ENCODE results near the gene PIM3. TPM values are rescaled to one million over a fixed set of nuclear protein-coding genes. Genes with fewer than 3 reads are reported as not detected.
A peak's percentile ranks its signal among the peaks of the same experiment; 100 is the strongest.

PIM3 gene
- total and polyA plus RNA-seq, 2 of the 8 experiments (the other 6 are each of a cell fraction or from before 2014, with no cell fraction given), result 22.6 to 30.0 TPM

DNA sequence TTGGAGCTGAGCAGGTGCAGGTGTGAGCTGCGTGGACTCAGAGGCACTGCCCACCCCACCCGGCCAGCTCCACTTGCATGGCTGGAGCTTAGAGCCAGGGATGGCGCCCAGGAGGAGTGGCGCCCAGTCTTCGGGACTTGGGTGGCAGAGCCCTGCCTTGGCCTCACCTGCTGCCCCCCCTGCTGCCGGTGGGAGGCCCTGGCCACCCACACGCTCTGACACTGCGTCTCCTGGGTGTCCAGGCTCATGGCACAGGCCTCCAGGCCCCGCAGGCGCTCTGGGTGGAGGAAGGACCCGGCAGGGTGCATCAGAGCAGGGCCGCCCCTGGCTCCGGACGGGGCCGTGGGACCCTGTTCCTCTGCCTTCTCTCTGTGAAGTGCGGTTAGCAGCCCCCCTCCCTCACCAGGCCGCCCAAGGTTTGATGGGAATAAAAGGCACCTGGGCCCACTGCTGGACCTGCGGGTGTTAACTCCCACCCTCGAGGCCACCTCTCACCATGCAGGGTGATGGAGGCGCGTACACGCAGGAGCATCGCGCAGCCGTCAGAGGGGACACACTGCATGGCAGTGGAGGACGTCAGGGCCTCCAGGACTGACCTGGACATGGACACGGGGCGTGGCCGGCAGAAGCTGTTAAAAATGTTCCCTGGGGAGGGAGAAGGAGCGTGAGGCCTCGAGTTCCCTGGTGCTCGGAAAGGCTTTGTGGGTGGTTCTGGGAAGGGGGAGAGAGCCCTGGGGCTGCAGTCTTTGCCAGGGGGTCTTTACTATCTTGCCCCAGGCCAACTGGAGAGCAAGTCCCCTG is 40.2 kb downstream of the PIM3 start:
- Histone ChIP-seq H3K79me1 (ENCODE audit: low read depth, low read length) (no peaks in the 10 kb centered on the region), H2BK5ac (ENCODE audit: low read depth, low read length) (no peak overlapping the region; the same call in 1 of the 2 replicates), H3K79me2 (ENCODE audit: control insufficient read depth in 1 of 2, insufficient read depth in 2 of 2, low read length in 2 of 2) (no peaks in the 10 kb centered on the region), H4K8ac (ENCODE audit: extremely low read depth, insufficient read depth, low read length) (peak overlapping the region; percentile 59; the same call in 1 of the 2 replicates), H4K20me1 (replicated peaks in 1 of 2; ENCODE audit: control insufficient read depth in 1 of 2, insufficient read depth in 2 of 2, low read length in 2 of 2) (peaks cover 2 to 13% of the 10 kb centered on the region in 2 experiments), H3K4ac (replicated peaks; ENCODE audit: insufficient read length, low read depth, low read length) (no peak overlapping the region), H3K27ac (ENCODE audit: low read depth, low read length) (no peak overlapping the region), H2AFZ (ENCODE audit: low read length) (no peak overlapping the region), H3K4me1 (replicated peaks in 1 of 4; ENCODE audit: control insufficient read depth in 3 of 4, insufficient read depth in 4 of 4, low read length in 3 of 4) (peaks cover 0 to 15% (median 8%) of the 10 kb centered on the region in 4 experiments; a peak in 5 of 7 replicates), H3K14ac (ENCODE audit: insufficient read length) (no peak overlapping the region), H3K23ac (ENCODE audit: insufficient read length) (no peak overlapping the region), H3K4me3 (ENCODE audit: extremely low read depth in 1 of 4, insufficient read depth in 2 of 4, low read depth in 3 of 4, low read length in 4 of 4) (no peak overlapping the region), H3K23me2 (ENCODE audit: low read depth, low read length) (peaks cover 13% of the 10 kb centered on the region), H3K18ac (ENCODE audit: extremely low read depth, low read length) (no peak overlapping the region), H4K91ac (replicated peaks; ENCODE audit: insufficient read length, low read length) (peak overlapping the region; percentile 27), H2BK20ac (ENCODE audit: low read length) (no peak overlapping the region), H3K27me3 (replicated peaks in 1 of 4; ENCODE audit: control insufficient read depth in 3 of 4, extremely low read depth in 1 of 4, insufficient read depth in 3 of 4, low read length in 3 of 4) (peaks cover 10 to 22% (median 12%) of the 10 kb centered on the region in 4 experiments; a peak in 6 of 7 replicates), H3K56ac (replicated peaks; ENCODE audit: insufficient read length, low read depth, low read length) (no peak overlapping the region), H3K9me3 (ENCODE audit: insufficient read depth in 2 of 2, low read depth in 1 of 2, low read length in 1 of 2) (no peaks in the 10 kb centered on the region), H2AK5ac (ENCODE audit: low read depth, low read length) (0 out of 2 replicates have a peak overlapping the region, but pooled peaks have one; percentile 24), H2BK12ac (ENCODE audit: low read depth, low read length) (0 out of 2 replicates have a peak overlapping the region, but pooled peaks have one; percentile 50), H2BK15ac (ENCODE audit: low read length) (no peak overlapping the region), H3K9ac (replicated peaks in 1 of 4; ENCODE audit: extremely low read depth in 1 of 4, low read depth in 3 of 4, low read length in 3 of 4) (no peak overlapping the region), H4K5ac (ENCODE audit: insufficient read length, low read depth, low read length) (no peak overlapping the region), H2BK120ac (replicated peaks; ENCODE audit: low read depth, low read length) (no peak overlapping the region), H3K4me2 (ENCODE audit: insufficient read depth in 1 of 2, low read depth in 2 of 2, low read length in 2 of 2) (peak overlapping the region; percentile 56 to 85; a peak in 2 of 4 replicates), H3K36me3 (ENCODE audit: control insufficient read depth in 2 of 4, insufficient read depth in 4 of 4, low read length in 3 of 4) (no peaks in the 10 kb centered on the region)
- POLR2A ChIA-PET (ENCODE audit: partially characterized antibody), result interaction anchor here (0.9 kb wide), 1 partner anchor 13 kb away, joined by 4 read pairs; no protein-coding TSS in a partner anchor
- 84% methylated on average over 26 of the region's 32 CpGs; no CpG with 5 or more reads in 1 of the 2 experiments for WGBS, 2 experiments (ENCODE audit: extremely low coverage in 1 of 2, insufficient coverage in 1 of 2, insufficient read length in 1 of 2, insufficient replicate concordance in 2 of 2, low coverage in 1 of 2, low lambda C conversion rate in 2 of 2, missing lambda C conversion rate in 1 of 2)
- TF ChIP-seq KDM1A (IDR thresholded peaks at IDR 0.05; ENCODE audit: borderline replicate concordance, low read length), result no peak
- CTCF ChIA-PET (ENCODE audit: partially characterized antibody), result interaction anchor here (1.0 to 2.5 kb wide), 4 partner anchors 8 to 30 kb away, joined by 4 to 6 read pairs (median 4); no protein-coding TSS in a partner anchor
- FAIRE-seq (no peak), DNase-seq (ENCODE audit: low read depth in 1 of 2, low spot score in 2 of 2) (no peak)

Data from H1 (cell line).